ENCODE measurements around the gene TTC28. TPM values are rescaled to one million over a fixed set of nuclear protein-coding genes. Genes with fewer than 3 reads are reported as not detected.

TTC28 gene
- polyA plus RNA-seq, 4 donors = 34.8 to 51.9 (median 36.8) TPM

GRCh38 chr22:28125799-28126198, 553.8 kb downstream of the TTC28 start:
- DNase-seq (ENCODE audit: low read depth in 4 of 4, low spot score in 3 of 4) = no peak

GRCh38 chr22:28123989-28124766, 555.5 kb downstream of the TTC28 start:
- no peak for DNase-seq (ENCODE audit: low read depth in 4 of 4, low spot score in 3 of 4)

GRCh38 chr22:28120691-28121592, 558.7 kb downstream of the TTC28 start:
- no peak for DNase-seq (ENCODE audit: low read depth in 4 of 4, low spot score in 3 of 4)

GRCh38 chr22:28118957-28119631, 560.5 kb downstream of the TTC28 start:
- no peak for DNase-seq (ENCODE audit: low read depth in 4 of 4, low spot score in 3 of 4)

- no peak for DNase-seq (ENCODE audit: low read depth in 4 of 4, low spot score in 3 of 4)
Observed at GRCh38 chr22:28116219-28116673, 563.4 kb downstream of the TTC28 start.

GRCh38 chr22:28115426-28115825, 564.2 kb downstream of the TTC28 start:
- no peak for DNase-seq (ENCODE audit: low read depth in 4 of 4, low spot score in 3 of 4)

GRCh38 chr22:28112548-28113043, 567.0 kb downstream of the TTC28 start:
- DNase-seq (ENCODE audit: low read depth in 4 of 4, low spot score in 3 of 4) = no peak

- DNase-seq (ENCODE audit: low read depth in 4 of 4, low spot score in 3 of 4) = no peak
Observed at GRCh38 chr22:28112190-28112544, 567.5 kb downstream of the TTC28 start.

- DNase-seq (ENCODE audit: low read depth in 4 of 4, low spot score in 3 of 4) = no peak
Observed at GRCh38 chr22:28111501-28112189, 568.0 kb downstream of the TTC28 start.

- no peak for DNase-seq (ENCODE audit: low read depth in 4 of 4, low spot score in 3 of 4)
Observed at GRCh38 chr22:28108851-28109250, 570.8 kb downstream of the TTC28 start.

GRCh38 chr22:28106617-28107016, 573.0 kb downstream of the TTC28 start:
- DNase-seq (ENCODE audit: low read depth in 4 of 4, low spot score in 3 of 4) = no peak

GRCh38 chr22:28105988-28106387, 573.7 kb downstream of the TTC28 start:
- no peak for DNase-seq (ENCODE audit: low read depth in 4 of 4, low spot score in 3 of 4)

- no peak for DNase-seq (ENCODE audit: low read depth in 4 of 4, low spot score in 3 of 4)
Observed at GRCh38 chr22:28105413-28105812, 574.2 kb downstream of the TTC28 start.

GRCh38 chr22:28103596-28103995, 576.0 kb downstream of the TTC28 start:
- DNase-seq (ENCODE audit: low read depth in 4 of 4, low spot score in 3 of 4) = no peak

GRCh38 chr22:28102151-28102812, 577.4 kb downstream of the TTC28 start:
- DNase-seq (ENCODE audit: low read depth in 4 of 4, low spot score in 3 of 4) = no peak

- no peak for DNase-seq (ENCODE audit: low read depth in 4 of 4, low spot score in 3 of 4)
Observed at GRCh38 chr22:28097627-28098026, 582.0 kb downstream of the TTC28 start.

GRCh38 chr22:28096161-28096560, 583.5 kb downstream of the TTC28 start:
- no peak for DNase-seq (ENCODE audit: low read depth in 4 of 4, low spot score in 3 of 4)

- DNase-seq (ENCODE audit: low read depth in 4 of 4, low spot score in 3 of 4) = no peak
Observed at GRCh38 chr22:28095316-28096095, 584.1 kb downstream of the TTC28 start.

GRCh38 chr22:28094771-28095170, 584.9 kb downstream of the TTC28 start:
- no peak for DNase-seq (ENCODE audit: low read depth in 4 of 4, low spot score in 3 of 4)

All from left renal pelvis (tissue), 4 donors.